HS-27A (cell line): ENCODE results near the gene USP4.
"Not testable (repeated sequence)": the region's sequence is repeated elsewhere in the genome, so short reads cannot be mapped to it uniquely, and the experiment has no call there.

Experiments
- DNase-seq: peaks from one replicate; pipeline ENCODE4 v3.0.0-alpha.2; 2012; ENCODE audit warnings: low read depth, missing footprints

The USP4 gene

DNA sequence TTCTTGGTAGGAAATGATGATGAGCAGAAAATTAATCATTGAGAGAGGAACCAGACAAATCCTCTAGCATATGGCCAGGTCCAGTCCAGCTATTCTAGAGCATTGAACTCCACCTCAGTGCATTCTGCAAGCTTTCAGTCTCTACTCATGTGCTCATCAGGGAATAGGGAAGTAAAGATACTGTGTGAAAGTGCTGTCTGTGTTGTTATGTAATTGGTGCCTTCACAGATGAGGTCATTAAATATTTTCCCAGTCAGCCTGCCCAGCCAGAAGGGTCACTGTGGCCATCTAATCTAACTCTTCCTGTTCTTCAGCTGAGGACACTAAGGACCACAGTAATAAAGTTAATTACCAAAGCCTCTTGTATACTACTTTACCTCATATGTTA is 91.0 kb downstream of the USP4 start:
- DNase-seq: no peak

DNA sequence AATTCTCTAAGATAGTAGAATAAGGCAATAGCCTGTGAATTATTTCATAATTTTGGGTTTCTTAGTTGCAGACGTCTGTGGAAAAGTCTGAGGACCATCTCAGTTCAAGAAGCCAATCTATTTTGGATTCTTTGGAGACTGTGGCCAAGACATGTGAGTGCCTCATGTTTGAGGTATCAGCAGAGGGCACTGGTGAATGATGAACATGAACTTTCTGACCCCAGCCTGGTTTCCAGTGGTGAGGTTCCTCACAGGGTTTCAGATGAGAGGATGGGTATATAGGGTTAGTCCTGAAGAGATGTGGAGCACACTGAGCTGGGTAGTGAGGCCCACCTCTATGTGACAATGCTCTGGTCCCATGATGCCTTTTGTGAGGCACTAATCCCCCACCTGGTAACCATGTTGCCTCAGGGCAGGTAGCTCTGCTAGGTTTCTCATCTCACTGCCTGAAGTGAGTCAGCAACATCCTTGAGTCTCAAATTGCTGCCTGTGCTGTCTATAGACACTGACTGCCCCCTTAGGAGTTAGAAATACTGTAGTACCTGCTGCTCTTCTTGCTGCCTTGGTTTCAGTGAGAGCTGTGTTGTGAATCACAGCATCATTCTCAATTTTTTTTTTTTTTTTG is 95.2 kb downstream of the USP4 start:
- no peak for DNase-seq

DNA sequence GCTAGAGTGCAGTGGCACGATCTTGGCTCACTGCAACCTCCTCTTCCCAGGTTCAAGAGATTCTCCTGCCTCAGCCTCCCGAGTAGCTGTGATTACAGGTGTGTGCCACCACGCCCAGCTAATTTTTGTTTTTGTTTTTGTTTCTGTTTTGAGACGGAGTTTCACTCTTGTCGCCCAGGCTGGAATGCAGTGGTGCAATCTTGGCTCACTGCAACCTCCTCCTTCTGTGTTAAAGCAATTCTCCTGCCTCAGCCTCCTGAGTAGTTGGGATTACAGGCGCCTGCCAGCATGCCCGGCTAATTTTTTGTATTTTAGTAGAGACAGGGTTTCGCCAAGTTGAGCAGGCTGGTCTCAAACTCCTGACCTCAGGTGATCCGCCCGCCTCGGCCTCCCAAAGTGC is 99.8 kb downstream of the USP4 start:
- not testable (repeated sequence) for DNase-seq

- no peak for DNase-seq
Measured at GRCh38 chr3:49238274-49239127, 101.4 kb downstream of the USP4 start.

- no peak for DNase-seq
Measured at GRCh38 chr3:49237344-49237743, 102.5 kb downstream of the USP4 start.

- DNase-seq: no peak
Measured at GRCh38 chr3:49236226-49236625, 103.6 kb downstream of the USP4 start.

DNA sequence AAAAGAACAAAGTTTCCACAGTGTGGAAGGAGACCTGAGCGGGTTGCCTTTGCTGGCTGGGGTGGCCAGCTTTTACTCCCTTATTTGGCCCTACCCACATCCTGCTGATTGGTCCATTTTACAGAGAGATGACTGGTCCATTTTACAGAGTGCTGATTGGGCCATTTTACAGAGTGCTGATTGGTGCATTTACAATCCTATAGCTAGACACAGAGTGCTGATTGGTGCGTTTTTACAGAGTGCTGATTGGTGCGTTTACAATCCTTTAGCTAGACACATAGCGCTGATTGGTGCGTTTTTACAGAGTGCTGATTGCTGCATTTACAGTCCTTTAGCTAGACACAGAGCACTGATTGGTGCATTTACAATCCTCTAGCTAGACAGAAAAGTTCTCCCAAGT is 111.0 kb downstream of the USP4 start:
- not testable (repeated sequence) for DNase-seq
